ENCODE results near the gene RNF220. TPM values are rescaled to one million over a fixed set of nuclear protein-coding genes. Genes with fewer than 3 reads are reported as not detected.

Gene RNF220
- total and polyA plus RNA-seq, 9 of the 15 experiments (the other 6 are each of a cell fraction or from before 2014, with no cell fraction given), result 5.1 to 117 (median 66.9) TPM

DNA sequence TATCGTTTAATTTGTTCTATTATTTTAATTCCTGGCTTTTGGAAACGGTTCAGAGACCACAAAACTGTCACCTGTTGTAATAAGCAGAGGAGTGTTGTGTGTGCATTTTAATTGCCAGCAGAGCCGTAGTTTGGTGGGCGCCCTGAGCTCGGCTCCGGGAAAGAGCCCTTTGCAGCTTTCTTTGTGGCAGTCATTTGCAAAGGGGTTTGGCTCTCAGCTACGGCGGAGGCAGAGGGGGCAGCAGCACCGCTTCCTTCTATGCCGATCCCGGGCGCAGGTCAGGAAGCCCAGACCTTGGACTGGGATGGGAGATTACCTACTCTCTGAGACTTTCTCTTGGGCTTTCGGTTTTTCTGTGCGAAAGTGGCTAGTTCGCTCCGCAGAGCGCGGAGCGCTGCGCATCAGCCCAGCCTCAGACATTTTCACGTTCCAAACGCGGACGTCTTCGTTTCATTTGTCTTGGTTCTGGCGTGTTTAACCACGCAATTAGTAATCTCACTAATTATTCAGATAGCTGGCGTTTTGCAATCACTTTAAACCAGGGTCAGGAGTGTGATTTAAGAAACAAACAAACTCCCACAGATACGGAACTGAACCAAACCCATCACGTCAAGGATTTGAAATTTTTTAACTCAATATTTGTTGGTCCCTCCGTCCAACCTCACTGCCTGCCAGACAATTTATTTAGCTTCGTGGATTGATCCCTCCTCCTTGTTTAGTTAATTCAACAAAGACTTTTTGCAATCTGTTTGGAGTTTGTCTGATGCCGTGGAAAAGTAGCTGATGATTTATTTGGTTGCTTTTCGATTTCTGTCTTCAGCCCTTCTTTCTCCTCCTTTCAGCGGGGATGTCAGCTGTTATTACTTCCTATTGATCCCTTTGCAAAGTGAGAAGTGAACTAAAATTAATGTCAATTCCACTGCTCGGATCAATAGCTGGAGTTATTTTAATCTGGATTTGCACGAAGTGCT, 3.9 kb downstream of the RNF220 start:
- 26% methylated on average over 37 of the region's 37 CpGs for WGBS (ENCODE audit: insufficient coverage, low coverage, missing lambda C conversion rate)
- CTCF ChIA-PET (ENCODE audit: low intra/inter-chr PET ratio), result no interaction called here
- FAIRE-seq (no peak), DNase-seq (ENCODE audit: extremely low read depth in 1 of 4, low spot score in 3 of 4) (no peak), ATAC-seq (no peak)
- no TSS peak for BruUV-seq (replicated peaks)
- intact Hi-C loops (cut with micrococcal nuclease), result no loop called here
- H2AFZ ChIP-seq (ENCODE audit: low read depth, low read length), result no peak overlapping the region
- peaks cover 67 to 83% of the 10 kb centered on the region in 2 experiments for H3K27me3 ChIP-seq (ENCODE audit: control insufficient read depth in 2 of 2, insufficient read depth in 2 of 2, low read length in 2 of 2)
- H3K9ac ChIP-seq (ENCODE audit: insufficient read depth in 1 of 2, low read depth in 2 of 2, low read length in 2 of 2), result no peak overlapping the region
- no peaks in the 10 kb centered on the region for H3K36me3 ChIP-seq (ENCODE audit: control insufficient read depth, insufficient read depth, low read length)
- H3K9me3 ChIP-seq (replicated peaks; ENCODE audit: control insufficient read depth, insufficient read depth, low read depth, low read length), result no peaks in the 10 kb centered on the region
- no peak overlapping the region for H3K27ac ChIP-seq (ENCODE audit: extremely low read depth, low read depth, low read length)
- 0 out of 2 replicates have a peak, but pooled peaks cover 3% of the 10 kb centered on the region for H4K20me1 ChIP-seq (replicated peaks; ENCODE audit: control insufficient read depth, insufficient read depth, low read length)
- in situ Hi-C loops (cut with MboI), result no loop called here
- TF ChIP-seq CBX2 (IDR thresholded peaks at IDR 0.05; ENCODE audit: insufficient read depth, low read length, poor library complexity, severe bottlenecking), result peak; percentile 63
- no peak for TF ChIP-seq C11orf30 (IDR thresholded peaks at IDR 0.05; ENCODE audit: low read depth)
- no peak for TF ChIP-seq NFATC3 (IDR thresholded peaks at IDR 0.05)
- no peak for TF ChIP-seq ZNF507 (tag; conservative IDR thresholded peaks at IDR 0.05)
- H3K4me1 ChIP-seq (replicated peaks in 1 of 2; ENCODE audit: control insufficient read depth in 2 of 2, insufficient read depth in 2 of 2, low read length in 2 of 2), result peaks cover 0 to 19% of the 10 kb centered on the region in 2 experiments; a peak in 2 of 5 replicates
- POLR2A ChIA-PET, result interaction anchor here (0.5 to 1.1 kb wide), 6 partner anchors 9 to 48 kb away, joined by 3 to 5 read pairs (median 3); no protein-coding TSS in a partner anchor
- H3K4me3 ChIP-seq, result no peak overlapping the region
- no peaks in the 10 kb centered on the region for H3K79me2 ChIP-seq (ENCODE audit: control insufficient read depth, insufficient read depth, low read length)
- no peaks in the 10 kb centered on the region for H3K9me1 ChIP-seq (ENCODE audit: control insufficient read depth, insufficient read depth, low read length)
- no peak overlapping the region for H3K4me2 ChIP-seq (ENCODE audit: insufficient read depth, low read length)

All from K562 (cell line).